Right ventricle myocardium inferior (tissue), 1 donor: ENCODE results near the gene ICOSLG. TPM values are rescaled to one million over a fixed set of nuclear protein-coding genes. Genes with fewer than 3 reads are reported as not detected.
A peak's percentile ranks its signal among the peaks of the same experiment; 100 is the strongest.
"Not testable (repeated sequence)": the region's sequence is repeated elsewhere in the genome, so short reads cannot be mapped to it uniquely, and the experiment has no call there.

Experiments used
- ATAC-seq: fragments of 200-7000 bp; cut with Tn5 transposase; one replicate; pipeline ENCODE4 v1.9.1; 2020; ENCODE audit warnings: mild to moderate bottlenecking, moderate library complexity
- DNase-seq: peaks from one replicate; pipeline ENCODE4 v3.0.0; 2021; ENCODE audit errors: missing footprints
- intact Hi-C: fragments of 100-400 bp; cut with DNase I; formaldehyde crosslinking; loops from one replicate; pipeline ENCODE4 v1.11.0; 2022
- total RNA-seq: library from RNA; stranded (reverse); fragmentation: NEBNext Ultra II Directional; extraction: Animal tissue kit (Norgen Biotek cat#: 25700); gene quantifications from one replicate; pipeline ENCODE4 v1.2.1, GENCODE V29; 2021
- donor health status: DM: no; HTN: yes; CAD: no; lungs with severe emphysema.

The ICOSLG gene
- total RNA-seq, 1 donor from 2014 or later = 4.9 TPM

DNA sequence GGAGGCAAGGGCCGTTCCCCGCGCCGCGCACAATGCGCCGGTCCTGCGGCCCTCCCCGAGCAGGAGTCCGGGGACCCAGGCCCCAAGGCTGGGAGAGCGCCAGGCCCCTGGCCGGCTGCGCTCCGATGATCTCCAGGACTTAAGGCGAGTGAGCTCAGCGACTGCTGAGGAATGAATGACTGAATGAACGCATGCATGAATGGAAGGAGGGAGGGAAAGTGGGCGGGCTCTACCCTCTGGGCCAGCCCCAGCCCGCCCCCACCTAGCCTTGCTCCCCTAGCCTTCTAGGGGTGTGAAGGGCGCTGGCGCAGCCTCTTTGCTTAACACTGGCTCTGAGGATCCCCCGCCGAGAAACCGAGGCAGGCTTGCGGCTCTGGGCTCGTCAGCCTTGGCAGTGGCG lies 538 bp upstream of the ICOSLG start:
- peak; percentile 62 for ATAC-seq
- intact Hi-C loops, DNase-seq: not testable (repeated sequence)

- ATAC-seq = peak; percentile 30
- intact Hi-C loops, DNase-seq: not testable (repeated sequence)
Observed at GRCh38 chr21:44240353-44240752, 390 bp downstream of the ICOSLG start.

DNA sequence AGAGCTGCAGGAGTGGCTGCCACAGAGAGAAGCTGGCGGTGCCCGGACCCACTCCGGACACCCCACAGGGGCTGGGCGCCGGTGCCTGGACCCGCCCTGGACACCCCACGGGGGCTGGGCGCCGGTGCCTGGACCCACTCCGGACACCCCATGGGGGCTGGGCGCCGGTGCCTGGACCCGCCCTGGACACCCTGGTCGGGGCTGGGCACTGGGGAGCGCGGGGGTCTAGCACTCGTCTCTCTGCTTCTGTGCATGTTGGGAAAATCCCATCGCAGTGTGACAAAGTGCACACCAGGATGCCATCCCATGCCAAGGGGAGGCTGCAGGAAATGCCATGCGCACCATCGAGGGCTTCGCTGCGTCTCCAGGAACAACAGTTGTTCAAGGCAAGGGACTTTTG lies 11.2 kb downstream of the ICOSLG start:
- intact Hi-C loops, DNase-seq, ATAC-seq: not testable (repeated sequence)

DNA sequence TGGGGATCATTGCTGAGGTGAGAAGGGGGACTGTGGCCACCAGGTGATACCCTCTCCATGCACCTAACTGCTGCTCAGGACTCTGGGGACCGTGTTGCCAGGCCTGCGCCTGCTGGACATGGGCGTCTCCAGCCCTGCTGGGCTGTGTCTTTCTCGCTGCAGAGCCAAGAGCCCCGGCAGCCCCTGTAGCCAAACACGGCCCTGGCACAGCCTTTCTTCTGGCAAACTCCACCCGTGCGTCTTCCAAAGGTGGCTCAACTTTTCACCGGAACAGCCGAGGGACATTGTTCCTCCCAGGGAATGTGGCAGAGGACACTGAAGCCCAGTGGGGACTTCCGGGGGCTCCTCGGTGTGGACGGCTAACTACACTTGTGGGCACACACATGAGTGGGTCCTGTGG lies 12.6 kb downstream of the ICOSLG start:
- not testable (repeated sequence) for ATAC-seq

GRCh38 chr21:44227614-44228013 lies 13.1 kb downstream of the ICOSLG start:
- intact Hi-C loops, DNase-seq, ATAC-seq: not testable (repeated sequence)

More for the DNA sequence above, 12.6 kb downstream of the ICOSLG start:
- DNase-seq, intact Hi-C loops: not testable (repeated sequence)

DNA sequence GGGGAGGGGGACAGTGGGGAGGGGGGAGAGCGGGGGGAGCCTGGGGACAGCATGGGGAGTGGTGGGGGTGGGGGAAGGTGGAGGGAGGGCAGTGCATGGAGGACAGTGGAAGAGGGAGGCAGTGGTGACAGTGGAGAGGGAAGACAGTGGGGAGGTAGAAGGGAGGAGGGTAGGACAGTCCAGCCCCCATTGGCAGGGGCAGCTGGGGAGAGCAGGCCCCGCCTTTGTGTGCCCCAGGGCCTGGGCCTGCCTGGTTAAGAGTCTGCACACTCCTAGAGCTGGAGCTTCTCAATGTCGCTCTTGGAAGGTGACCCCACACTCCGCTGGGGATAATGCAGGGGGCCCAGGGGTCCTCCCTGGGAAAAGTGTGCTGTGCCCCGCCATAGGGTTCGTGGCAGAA lies 15.1 kb downstream of the ICOSLG start:
- ATAC-seq, intact Hi-C loops: not testable (repeated sequence)

GRCh38 chr21:44223334-44223733 lies 17.4 kb downstream of the ICOSLG start:
- intact Hi-C loops, DNase-seq: not testable (repeated sequence)
- peak; percentile 56 for ATAC-seq

More for the DNA sequence above, 15.1 kb downstream of the ICOSLG start:
- DNase-seq = not testable (repeated sequence)

- DNase-seq, intact Hi-C loops, ATAC-seq: not testable (repeated sequence)
Observed at GRCh38 chr21:44220674-44221073, 20.1 kb downstream of the ICOSLG start.

- DNase-seq, intact Hi-C loops, ATAC-seq: not testable (repeated sequence)
Observed at GRCh38 chr21:44218461-44218860, 22.3 kb downstream of the ICOSLG start.

DNA sequence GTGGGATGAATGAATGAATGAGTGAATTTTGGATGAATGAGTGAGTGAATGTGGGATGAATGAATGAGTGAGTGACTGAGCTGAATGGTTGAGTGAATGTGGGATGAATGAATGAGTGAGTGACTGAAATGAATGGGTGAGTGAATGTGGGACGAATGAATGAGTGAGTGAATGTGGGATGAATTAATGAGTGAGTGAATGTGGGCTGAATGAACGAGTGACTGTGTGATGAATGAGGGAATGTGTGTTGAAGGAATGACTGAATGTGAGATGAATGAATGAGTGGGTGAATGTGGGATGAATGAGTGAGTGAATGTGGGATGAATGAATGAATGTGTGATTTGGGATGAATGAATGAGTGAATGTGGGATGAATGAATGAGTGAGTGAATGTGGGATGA lies 28.8 kb downstream of the ICOSLG start:
- intact Hi-C loops, ATAC-seq: not testable (repeated sequence)

DNA sequence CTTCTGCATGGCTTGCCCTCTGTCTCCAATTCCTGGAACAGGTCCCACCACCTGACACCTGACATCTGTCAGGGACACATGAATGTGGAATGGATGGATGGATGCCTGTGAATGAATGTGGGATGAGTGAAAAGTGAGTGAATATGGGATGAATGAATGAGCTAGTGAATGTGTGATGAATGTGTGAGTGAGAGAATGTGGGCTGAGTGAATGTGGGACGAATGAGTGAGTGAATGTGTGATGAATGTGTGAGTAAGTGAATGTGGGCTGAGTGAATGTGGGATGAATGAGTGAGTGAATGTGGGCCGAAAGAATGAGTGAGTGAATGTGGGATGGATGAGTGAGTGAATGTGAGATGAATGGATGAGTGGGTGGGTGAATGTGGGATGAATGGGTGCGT lies 29.2 kb downstream of the ICOSLG start:
- ATAC-seq, DNase-seq, intact Hi-C loops: not testable (repeated sequence)

More for the DNA sequence above, 28.8 kb downstream of the ICOSLG start:
- not testable (repeated sequence) for DNase-seq

DNA sequence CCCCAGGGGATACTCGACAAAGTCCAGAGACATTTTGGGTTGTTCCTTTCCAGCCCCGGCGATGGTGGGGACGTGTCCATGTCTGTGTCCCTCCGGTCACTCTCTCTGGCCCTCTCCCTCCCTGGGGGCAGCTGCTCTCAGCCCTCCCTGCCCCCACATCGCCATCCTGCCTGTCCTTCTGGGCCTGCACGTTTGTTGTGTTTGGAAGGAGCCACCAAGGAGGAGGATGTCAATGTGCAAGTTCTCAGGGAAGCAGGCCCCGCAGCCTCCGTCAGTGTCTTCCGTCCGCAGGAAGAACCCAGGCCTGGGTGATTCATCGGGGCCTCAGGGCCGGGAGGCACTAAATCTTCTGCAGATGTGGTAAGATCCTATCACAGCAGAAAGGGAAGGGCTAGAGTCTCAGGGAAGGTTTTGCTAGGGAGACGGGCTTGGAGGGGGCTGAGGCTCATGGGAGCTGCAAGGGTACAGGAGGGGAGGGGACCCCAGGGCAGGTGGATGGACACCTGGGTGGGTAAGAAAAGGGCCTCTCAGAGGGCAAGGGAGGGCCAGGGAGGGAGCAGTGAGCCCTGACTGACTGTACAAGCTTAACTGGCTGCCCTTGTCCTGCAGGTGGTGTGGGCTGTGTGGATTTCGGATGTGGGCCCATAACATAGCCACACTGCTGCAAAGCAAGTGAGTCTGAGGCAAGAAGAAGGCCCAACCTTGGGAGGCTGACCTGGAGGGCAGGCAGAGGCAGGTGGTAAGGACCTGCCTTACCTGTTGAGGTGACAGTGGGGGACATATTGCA lies 32.7 kb downstream of the ICOSLG start:
- intact Hi-C loops = not testable (repeated sequence)
- ATAC-seq (peak; percentile 59), DNase-seq (peak; percentile 62)

GRCh38 chr21:44206698-44207676 lies 33.8 kb downstream of the ICOSLG start:
- intact Hi-C loops = not testable (repeated sequence)

GRCh38 chr21:44206187-44206586 lies 34.6 kb downstream of the ICOSLG start:
- ATAC-seq = peak; percentile 51
- DNase-seq, intact Hi-C loops: not testable (repeated sequence)

More at GRCh38 chr21:44206698-44207676, 33.8 kb downstream of the ICOSLG start:
- not testable (repeated sequence) for DNase-seq
- peak; percentile 12 for ATAC-seq

- DNase-seq, intact Hi-C loops: not testable (repeated sequence)
- peak; percentile 82 for ATAC-seq
Observed at GRCh38 chr21:44202590-44203299, 38.0 kb downstream of the ICOSLG start.

- DNase-seq, intact Hi-C loops, ATAC-seq: not testable (repeated sequence)
Observed at GRCh38 chr21:44199997-44200396, 40.7 kb downstream of the ICOSLG start.

DNA sequence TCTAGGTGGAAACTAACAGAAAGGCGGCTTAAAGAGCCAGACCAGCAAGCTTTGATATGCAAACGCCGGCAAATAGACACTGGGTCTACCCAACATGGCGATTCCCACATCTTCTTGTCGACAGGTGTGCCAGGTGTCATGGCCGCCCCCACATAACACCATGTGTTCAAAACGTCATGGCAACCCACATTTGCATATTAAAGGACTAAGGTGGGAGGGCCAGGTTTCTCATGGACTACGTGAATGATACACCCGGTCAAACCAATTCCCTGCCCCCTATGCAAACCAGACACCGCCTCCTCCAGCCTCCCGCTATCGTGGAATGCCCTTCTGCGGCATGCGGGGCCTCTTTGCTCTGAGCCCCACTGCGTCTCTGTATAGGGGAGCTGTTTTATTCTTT lies 41.3 kb downstream of the ICOSLG start:
- no peak for ATAC-seq
- DNase-seq = no peak
- intact Hi-C loops = no loop called here

DNA sequence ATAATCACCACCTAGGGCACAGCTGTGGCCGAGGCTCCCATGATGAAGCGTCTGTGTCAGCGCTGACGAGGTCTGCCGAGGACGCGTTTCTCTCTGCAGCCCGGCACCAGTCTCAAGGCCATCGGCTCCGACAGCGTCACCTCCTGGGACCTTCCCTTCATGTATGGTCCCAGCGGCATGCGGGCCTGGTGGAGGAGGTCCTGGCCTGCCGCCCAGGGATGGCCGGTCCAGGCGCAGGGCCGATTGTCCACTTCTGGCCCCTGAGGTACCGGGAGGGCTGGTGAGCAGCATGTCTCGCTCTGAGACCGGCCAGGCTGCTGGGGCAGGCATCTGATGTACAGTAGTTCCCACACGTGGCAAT lies 43.6 kb downstream of the ICOSLG start:
- intact Hi-C loops = not testable (repeated sequence)
- ATAC-seq (peak; percentile 61), DNase-seq (peak; percentile 64)
